Measurements from ENCODE around the gene OR4S2.

OR4S2 gene, protein sequence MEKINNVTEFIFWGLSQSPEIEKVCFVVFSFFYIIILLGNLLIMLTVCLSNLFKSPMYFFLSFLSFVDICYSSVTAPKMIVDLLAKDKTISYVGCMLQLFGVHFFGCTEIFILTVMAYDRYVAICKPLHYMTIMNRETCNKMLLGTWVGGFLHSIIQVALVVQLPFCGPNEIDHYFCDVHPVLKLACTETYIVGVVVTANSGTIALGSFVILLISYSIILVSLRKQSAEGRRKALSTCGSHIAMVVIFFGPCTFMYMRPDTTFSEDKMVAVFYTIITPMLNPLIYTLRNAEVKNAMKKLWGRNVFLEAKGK

DNA sequence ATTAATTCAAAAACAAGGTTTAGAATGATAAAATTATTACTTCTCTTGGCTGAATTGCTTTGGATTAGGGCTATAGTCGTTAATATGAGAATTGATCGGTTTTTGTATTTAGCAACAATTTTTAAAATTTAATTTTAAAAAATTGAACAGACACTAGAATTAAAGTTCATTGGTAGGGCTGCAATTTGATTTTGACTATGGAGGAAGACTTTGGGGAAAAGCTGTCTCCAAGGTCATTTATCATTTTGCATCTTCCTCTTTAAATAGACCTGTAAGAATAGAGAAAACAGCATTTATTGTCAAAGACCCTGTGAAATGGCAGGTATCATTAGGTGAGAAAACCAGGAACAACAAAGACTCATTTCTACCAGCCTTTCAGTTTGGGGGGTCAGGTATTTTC, at the start of gene OR4S2:
TSS of gene OR4S2 (plus strand) at position 301 of the 400 bp plus-strand sequence. CDS start 2,577 bp downstream, outside the sequence.
- no peak for FAIRE-seq
- DNase-seq (ENCODE audit: insufficient read length, low spot score): no peak

DNA sequence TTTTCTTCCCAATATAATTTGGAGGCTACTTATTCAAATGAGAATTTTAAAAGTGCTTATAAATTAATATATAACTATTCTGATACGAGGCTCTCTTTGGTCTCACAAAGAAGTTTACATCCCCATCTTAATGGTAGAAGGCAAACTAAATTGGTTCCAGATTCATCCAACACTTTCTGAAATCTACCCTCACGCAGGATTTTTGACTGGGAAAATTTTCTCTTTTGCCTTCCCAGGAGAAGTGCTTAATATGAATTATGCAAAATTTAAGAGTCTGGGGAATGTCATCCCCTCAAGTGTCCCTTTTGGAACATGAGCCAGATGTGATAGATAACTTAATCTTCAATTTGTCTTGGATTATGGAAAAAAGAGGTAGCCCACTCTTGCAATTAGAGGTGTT, 40.6 kb upstream of the OR4S2 start, which contains the start of gene OR4C11:
TSS of gene OR4C11 (minus strand) at position 101 of the 400 bp plus-strand sequence. CDS start 3,272 bp downstream, outside the sequence.
- FAIRE-seq (no peak), DNase-seq (ENCODE audit: insufficient read length, low spot score) (no peak)

DNA sequence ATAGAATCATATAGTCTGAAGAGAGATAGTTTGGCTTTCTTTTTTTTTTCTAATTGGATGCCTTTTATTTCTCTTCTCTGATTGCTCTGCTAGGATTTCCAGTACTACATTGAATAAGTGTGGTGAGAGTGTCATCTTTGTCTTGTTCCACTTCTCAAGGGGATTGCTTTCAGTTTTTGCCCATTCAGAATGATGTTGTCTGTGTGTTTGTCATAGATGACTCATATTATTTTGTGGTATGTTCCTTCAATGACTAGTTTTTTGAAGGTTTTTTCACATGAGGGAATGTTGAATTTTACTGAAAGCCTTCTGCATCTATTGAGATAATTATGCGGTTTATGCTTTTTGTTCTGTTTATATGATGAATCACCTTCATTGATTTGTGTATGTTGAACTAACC, 23.6 kb upstream of the OR4S2 start:
- DNase-seq (ENCODE audit: insufficient read length, low spot score): no peak
- no peak for FAIRE-seq

DNA sequence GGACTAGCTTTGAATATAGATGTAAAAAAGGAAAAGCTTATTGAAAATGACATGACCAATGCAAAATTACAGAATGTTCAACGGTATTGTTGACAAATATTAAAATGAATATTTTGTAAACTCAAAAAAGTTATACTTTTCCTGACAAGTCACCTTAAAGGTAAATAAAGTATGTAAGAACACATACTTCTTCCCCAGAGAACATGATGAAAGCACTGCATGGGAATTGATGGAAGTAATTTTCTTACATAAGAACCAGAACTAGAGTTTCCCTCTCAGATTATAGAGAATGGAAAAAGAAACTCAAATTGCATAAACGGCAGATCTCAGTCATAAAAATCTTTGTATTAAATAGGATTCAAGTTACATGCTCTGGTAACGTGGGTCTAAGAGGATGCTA, 13.3 kb upstream of the OR4S2 start, which contains the start of gene OR4P4:
TSS of gene OR4P4 (plus strand) at position 301 of the 400 bp plus-strand sequence.
- FAIRE-seq: no peak
- no peak for DNase-seq (ENCODE audit: insufficient read length, low spot score)

DNA sequence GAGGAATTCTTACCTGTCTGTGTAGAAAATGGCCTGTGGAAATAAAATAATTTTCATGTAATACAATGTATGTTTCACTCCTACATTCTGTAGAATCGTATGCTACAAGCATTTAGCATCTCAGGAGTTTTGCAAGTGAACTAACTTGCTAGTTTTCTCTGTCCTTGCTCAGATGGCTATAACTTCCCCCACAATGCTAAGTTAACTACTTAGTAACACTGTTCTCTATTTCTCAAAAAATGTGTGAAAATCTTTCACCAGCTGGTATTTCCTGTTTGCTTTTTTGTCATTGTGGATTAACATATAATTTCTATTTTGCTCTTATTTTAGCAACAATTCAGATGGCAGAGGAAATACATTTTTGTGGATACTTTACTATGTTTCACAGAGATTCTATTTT, 4.4 kb downstream of the OR4S2 start:
- no peak for FAIRE-seq
- DNase-seq (ENCODE audit: insufficient read length, low spot score): no peak

DNA sequence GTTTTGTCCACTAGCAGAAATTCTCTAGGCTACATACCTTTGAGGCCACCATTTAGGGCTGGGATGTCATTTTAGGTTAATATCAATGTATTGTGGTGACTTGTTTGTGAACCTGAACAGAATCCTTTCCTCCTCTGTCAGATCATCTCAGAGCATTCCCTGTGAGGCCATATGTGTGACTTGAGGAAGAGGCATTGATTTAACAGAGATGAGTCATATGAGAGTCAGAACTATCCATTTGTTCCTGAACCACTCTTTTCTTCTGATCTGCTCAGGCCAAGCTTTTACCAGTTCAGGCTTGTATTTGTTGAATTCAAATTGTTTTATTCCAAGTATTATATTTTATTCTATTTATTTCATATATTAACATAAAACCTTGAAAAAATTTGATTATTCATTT, 7.0 kb downstream of the OR4S2 start:
- FAIRE-seq (no peak), DNase-seq (ENCODE audit: insufficient read length, low spot score) (no peak)

DNA sequence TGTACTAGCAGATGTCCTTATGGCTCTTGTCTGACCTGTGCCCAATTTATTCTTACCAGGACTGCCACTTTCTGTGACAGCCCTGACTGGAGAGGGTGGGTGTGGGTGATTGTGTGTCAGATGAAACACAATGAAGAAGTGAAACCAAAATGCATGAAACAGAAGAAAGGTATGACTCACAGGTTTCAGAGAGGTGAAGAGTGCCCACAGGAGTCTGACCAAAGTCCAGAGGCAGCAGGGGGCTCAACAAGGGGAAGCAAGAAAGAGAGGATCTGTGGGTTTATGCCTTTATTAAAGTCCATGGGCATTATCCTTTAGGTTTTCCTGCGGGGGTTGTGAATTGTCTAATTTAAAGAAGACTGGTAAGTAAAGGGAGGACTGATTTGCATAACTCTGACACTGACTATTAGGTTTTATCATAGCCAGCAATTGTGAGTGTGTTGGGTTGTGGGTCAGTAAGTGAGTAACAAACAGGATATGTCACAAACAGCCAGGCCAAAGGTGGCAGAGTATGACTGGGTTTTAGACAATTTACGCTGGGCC, 10.0 kb downstream of the OR4S2 start:
- no peak for FAIRE-seq
- no peak for DNase-seq (ENCODE audit: insufficient read length, low spot score)

DNA sequence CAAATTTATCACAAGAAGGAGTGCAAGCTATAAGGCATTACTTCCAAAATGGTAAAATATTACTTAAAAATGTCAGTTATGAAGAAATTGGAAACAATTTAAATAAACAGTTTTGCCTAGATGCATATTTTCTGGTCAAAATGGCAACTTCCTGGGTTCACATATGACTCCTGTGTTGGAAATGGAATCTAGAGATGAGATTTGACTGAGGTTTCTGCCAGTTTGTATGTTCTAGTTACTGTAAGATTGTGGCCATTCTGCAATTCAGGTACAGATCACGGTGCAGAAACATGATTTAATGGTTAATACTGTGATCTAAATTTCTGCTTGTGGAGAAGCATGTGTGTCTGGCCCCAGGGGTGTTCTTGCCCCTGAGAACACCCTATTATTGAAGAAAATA, 10.5 kb downstream of the OR4S2 start:
- no peak for DNase-seq (ENCODE audit: insufficient read length, low spot score)
- no peak for FAIRE-seq

DNA sequence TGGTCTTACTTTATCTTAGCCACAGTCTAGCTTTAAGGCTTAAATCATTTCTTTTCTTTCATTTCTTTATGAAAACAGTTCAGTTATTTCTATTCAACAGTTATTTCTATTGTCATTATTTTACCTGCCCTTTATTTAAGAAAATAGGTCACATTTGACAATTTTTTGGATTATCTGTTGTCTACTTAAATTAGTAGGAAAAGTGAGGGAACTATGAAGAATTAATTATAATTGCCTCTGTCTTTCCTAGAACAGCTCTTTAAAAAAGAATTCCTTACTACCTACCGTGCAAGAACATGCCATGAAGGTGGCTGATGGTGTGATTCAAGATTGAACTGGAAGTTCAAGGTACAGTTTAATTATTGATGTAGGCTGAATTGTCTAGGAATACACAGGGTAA, 13.8 kb downstream of the OR4S2 start, which contains the start of gene OR4C6:
TSS of gene OR4C6 (plus strand) at position 301 of the 400 bp plus-strand sequence. CDS start 2,966 bp downstream, outside the sequence.
- FAIRE-seq (no peak), DNase-seq (ENCODE audit: insufficient read length, low spot score) (no peak)

DNA sequence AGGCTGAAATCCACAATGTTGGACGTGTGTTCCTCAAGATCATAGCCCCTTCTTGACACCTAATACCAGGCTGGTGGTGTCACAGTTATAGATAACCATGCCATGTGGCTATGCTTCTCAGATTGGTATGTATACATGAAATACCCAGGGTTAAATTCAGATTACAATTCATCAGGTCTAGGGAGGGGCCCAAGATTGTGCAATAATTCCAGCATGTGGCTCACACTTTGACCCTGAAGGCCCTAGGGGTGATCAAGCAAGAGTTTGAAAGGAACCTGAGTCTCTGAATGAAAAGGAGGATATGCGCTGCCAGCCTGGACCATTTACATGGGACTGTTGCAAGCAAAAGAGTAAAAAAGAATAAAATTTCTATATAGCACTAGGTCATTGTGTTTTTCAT, 21.2 kb downstream of the OR4S2 start:
- FAIRE-seq (no peak), DNase-seq (ENCODE audit: insufficient read length, low spot score) (no peak)

DNA sequence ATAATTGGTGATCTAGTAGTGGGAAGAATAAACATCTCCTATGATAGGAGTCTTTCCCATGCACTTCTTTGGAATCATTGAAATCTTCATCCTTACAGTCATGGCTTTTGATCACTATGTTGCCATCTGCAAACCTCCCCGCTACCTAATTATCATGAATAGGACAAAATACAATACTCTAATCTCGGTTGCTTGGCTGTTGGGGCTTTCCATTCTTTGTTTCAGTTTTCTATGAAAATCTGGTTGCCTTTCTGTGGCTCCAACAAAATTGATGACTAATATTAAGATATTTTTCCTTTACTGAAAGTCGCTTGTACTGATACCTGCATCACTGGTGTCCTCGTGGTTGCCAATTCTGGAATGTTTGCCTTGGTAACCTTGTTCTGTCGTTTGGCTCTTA, 25.7 kb downstream of the OR4S2 start:
- DNase-seq (ENCODE audit: insufficient read length, low spot score) (no peak), FAIRE-seq (no peak)

DNA sequence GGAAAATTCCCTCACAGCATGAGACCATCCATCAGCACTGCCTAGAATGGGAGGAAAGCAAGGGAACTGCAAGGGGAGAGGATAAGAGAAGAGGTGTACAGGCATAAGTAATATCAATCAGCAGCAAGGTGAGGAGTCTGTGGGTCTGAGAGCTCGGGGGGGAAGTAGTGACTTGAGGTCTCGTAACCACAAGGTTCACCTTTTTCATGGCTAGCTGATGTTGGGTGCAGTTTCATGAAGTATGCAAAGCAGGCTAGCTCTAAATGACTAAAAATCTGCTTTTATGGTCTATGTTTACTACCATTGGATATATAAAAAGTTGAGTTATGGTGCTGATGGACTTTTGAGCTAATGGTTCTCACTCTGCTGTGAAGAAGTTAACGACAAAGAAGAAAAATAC, 49.7 kb downstream of the OR4S2 start:
- FAIRE-seq: no peak

DNA sequence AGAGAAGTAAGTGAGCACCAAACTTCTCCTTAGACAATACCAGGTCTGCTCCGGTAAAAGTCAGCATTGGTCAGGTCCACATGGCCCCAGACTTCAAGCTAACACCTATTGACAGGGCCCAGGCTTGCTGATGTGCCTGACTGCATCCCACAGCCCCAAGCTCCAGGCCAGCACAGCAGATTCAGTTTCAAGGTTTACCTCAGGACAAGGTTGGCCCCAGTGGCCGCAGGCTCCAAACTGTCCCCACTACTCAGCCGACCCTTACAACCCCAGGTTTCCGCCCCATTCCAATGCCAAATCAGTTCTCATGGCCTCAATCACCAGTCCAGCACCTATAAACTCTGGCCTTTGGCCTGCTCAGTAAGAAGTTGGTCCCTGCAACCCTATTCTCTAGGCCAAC, 53.3 kb downstream of the OR4S2 start:
- FAIRE-seq (no peak), DNase-seq (ENCODE audit: insufficient read length, low spot score) (no peak)

More for the DNA sequence above, 49.7 kb downstream of the OR4S2 start:
- DNase-seq (ENCODE audit: insufficient read length, low spot score): no peak

All from HTR-8/SVneo (cell line).